Measurements from ENCODE around the gene SSR3.

Gene SSR3

DNA sequence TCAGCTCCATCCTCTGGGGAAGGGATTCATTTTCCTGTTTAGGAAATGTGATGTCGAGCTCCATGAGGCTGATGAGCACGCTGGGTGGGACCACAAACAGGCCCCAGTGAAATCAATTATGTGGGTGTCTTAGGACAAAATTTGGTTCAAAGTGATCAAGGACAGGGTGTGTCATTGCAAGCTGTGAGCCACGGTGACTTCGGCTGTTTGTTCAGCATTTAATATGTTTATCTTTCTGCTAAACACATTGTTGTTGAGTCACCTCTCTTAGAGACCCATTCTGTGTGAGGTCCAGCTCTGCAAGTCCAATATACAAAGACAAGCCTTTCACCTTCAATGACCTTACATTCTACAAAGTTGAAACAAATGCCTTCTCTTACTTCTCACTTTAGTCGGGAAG, 41.3 kb downstream of the SSR3 start:
- no peak for TF ChIP-seq ZNF384 (IDR thresholded peaks at IDR 0.05)
- no peak for TF ChIP-seq SUZ12 (IDR thresholded peaks at IDR 0.05)
- TF ChIP-seq TARDBP (IDR thresholded peaks at IDR 0.05): no peak
- TF ChIP-seq FOXA1 (IDR thresholded peaks at IDR 0.05): no peak
- TF ChIP-seq SP1 (IDR thresholded peaks at IDR 0.05): no peak
- no peak for TF ChIP-seq ARNT (IDR thresholded peaks at IDR 0.05)
- no peak for TF ChIP-seq HDGF (IDR thresholded peaks at IDR 0.05; ENCODE audit: borderline replicate concordance)
- TF ChIP-seq NFRKB (IDR thresholded peaks at IDR 0.05): no peak
- TF ChIP-seq FOXK2 (IDR thresholded peaks at IDR 0.05): no peak
- TF ChIP-seq L3MBTL2 (conservative IDR thresholded peaks at IDR 0.05): no peak
- no peak for TF ChIP-seq BHLHE40 (IDR thresholded peaks at IDR 0.05; ENCODE audit: borderline replicate concordance)
- TF ChIP-seq, protein P1, sequence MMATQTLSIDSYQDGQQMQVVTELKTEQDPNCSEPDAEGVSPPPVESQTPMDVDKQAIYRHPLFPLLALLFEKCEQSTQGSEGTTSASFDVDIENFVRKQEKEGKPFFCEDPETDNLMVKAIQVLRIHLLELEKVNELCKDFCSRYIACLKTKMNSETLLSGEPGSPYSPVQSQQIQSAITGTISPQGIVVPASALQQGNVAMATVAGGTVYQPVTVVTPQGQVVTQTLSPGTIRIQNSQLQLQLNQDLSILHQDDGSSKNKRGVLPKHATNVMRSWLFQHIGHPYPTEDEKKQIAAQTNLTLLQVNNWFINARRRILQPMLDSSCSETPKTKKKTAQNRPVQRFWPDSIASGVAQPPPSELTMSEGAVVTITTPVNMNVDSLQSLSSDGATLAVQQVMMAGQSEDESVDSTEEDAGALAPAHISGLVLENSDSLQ (IDR thresholded peaks at IDR 0.05): no peak
- no peak for TF ChIP-seq LEF1 (IDR thresholded peaks at IDR 0.05; ENCODE audit: borderline replicate concordance)
- TF ChIP-seq CTBP1 (IDR thresholded peaks at IDR 0.05; ENCODE audit: borderline replicate concordance): no peak
- TF ChIP-seq FOXM1 (IDR thresholded peaks at IDR 0.05; ENCODE audit: borderline replicate concordance): no peak
- no peak for TF ChIP-seq ELF4 (IDR thresholded peaks at IDR 0.05)
- POLR2A ChIA-PET: no interaction called here
- CTCF ChIA-PET: interaction anchor here (1.0 kb wide), 1 partner anchor 576 kb away, joined by 3 read pairs; no protein-coding TSS in a partner anchor
- no peak for DNase-seq (ENCODE audit: extremely low spot score)

DNA sequence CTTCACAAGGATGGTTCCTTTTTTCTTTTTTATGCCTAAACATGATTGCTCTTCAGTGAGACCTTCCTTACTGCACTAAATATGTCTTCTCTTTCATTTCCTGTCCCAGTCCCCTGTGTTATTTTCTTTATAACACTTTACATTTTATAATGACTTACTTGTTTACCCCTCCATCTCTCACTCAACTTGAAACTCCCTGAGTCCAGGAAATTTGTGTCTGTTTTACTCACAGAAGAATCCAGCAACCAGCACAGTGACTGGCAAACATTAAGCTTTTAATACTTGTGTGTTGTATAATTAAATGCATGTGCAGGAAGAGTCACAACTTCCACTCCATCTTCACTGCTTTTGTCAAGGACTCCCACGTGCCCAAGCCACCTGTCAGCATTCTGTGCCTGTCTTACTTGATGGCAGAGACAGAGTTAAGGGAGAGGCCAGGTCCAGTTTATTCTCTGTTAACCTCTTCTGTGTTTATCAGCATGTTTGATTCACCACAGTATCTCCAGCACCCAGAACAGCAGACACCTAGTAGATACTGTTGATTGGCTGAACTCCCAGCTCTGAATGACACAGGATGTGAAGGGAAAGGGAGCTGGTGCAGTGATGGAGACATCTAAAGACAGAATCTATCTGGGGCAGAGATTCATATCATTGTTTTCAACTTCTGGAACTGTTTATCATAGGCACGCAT, 42.8 kb downstream of the SSR3 start:
- POLR2A ChIA-PET: no interaction called here
- TF ChIP-seq ARNT (IDR thresholded peaks at IDR 0.05) (no peak), ZNF384 (IDR thresholded peaks at IDR 0.05) (no peak), TARDBP (IDR thresholded peaks at IDR 0.05) (no peak), LEF1 (IDR thresholded peaks at IDR 0.05; ENCODE audit: borderline replicate concordance) (no peak), SUZ12 (IDR thresholded peaks at IDR 0.05) (no peak), HDGF (IDR thresholded peaks at IDR 0.05; ENCODE audit: borderline replicate concordance) (no peak), SP1 (IDR thresholded peaks at IDR 0.05) (no peak), BHLHE40 (IDR thresholded peaks at IDR 0.05; ENCODE audit: borderline replicate concordance) (no peak), FOXA1 (IDR thresholded peaks at IDR 0.05) (no peak), L3MBTL2 (conservative IDR thresholded peaks at IDR 0.05) (no peak), CTBP1 (IDR thresholded peaks at IDR 0.05; ENCODE audit: borderline replicate concordance) (no peak), FOXM1 (IDR thresholded peaks at IDR 0.05; ENCODE audit: borderline replicate concordance) (no peak), ELF4 (IDR thresholded peaks at IDR 0.05) (no peak), FOXK2 (IDR thresholded peaks at IDR 0.05) (no peak), NFRKB (IDR thresholded peaks at IDR 0.05) (no peak)
- TF ChIP-seq, protein P1 (IDR thresholded peaks at IDR 0.05): no peak
- CTCF ChIA-PET: no interaction called here
- no peak for DNase-seq (ENCODE audit: extremely low spot score)

DNA sequence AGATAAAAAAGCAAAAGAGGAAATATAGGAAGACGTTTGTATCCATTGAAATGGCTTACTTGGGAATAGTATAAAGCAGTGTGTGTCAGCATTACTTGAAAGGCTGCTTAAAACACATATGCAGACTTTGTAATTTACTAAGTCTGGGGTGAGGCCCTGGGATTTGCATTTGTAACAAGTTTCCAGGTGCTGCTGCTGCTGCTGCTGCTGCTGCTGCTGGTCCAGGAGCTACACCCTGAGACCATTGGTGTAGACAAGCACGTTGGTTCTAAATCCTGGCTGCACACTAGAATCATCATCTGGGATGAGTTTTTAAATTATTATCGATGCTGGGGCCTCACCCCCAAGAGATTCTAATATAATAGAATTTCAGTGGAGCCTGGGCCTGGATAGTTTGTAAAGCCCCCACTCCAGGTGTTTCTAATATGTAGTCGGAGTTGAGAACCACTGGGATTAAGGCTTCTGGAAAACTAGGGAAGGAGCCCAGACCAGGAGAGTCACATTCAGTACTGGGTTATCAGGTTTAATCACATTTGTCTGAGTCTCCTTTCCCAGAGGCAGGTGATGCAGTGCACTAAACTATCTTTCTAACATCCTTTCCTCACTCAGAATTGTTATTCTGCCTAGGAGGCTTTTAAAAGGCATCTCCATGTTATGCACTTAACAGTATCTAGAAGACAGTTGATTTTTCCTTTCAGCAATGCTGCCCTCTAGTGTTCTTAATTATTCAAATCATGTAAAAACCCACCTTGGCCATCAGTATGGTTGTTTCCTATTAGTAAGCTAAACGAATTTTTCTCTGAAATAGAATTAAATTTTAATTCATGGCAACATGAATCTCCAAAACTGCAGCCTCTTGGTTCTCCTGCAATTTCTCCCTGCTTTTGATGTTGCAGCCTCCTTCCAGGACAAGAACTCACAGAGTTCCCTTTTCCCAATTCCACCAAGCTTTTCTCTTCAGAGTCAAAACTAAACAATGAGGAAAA, 45.4 kb downstream of the SSR3 start:
- no peak for TF ChIP-seq CTBP1 (IDR thresholded peaks at IDR 0.05; ENCODE audit: borderline replicate concordance)
- TF ChIP-seq SUZ12 (IDR thresholded peaks at IDR 0.05): no peak
- TF ChIP-seq, protein P1 (IDR thresholded peaks at IDR 0.05): no peak
- TF ChIP-seq ARNT (IDR thresholded peaks at IDR 0.05): no peak
- TF ChIP-seq FOXK2 (IDR thresholded peaks at IDR 0.05): no peak
- no peak for TF ChIP-seq L3MBTL2 (conservative IDR thresholded peaks at IDR 0.05)
- TF ChIP-seq BHLHE40 (IDR thresholded peaks at IDR 0.05; ENCODE audit: borderline replicate concordance): no peak
- TF ChIP-seq FOXA1 (IDR thresholded peaks at IDR 0.05): no peak
- TF ChIP-seq NFRKB (IDR thresholded peaks at IDR 0.05): no peak
- no peak for TF ChIP-seq ZNF384 (IDR thresholded peaks at IDR 0.05)
- POLR2A ChIA-PET: no interaction called here
- CTCF ChIA-PET: interaction anchor here (0.6 to 2.0 kb wide), 7 partner anchors 16 to 374 kb away, joined by 3 to 8 read pairs (median 4); no protein-coding TSS in a partner anchor
- peak; percentile 56 for DNase-seq (ENCODE audit: extremely low spot score)

DNA sequence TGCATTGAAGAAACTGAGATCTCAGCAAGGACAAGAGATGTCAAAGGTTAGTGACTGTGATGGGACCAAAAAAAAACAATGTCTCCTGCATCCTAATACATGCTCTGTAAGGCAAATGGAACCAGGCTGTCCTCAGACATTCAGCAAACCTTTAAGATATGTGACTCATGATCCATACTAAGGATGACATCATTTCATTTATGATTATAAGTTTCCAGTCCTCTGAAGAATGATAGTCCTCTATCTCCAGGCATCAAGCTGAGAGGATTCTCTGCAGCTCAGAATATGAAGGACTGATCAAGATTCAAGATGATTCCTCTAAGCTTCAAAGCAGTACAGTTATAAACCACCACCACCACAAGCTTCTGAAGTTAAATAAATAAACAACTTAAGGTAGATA, 47.6 kb downstream of the SSR3 start:
- DNase-seq (ENCODE audit: extremely low spot score): no peak
- TF ChIP-seq TARDBP (IDR thresholded peaks at IDR 0.05) (no peak), LEF1 (IDR thresholded peaks at IDR 0.05; ENCODE audit: borderline replicate concordance) (no peak), ARNT (IDR thresholded peaks at IDR 0.05) (no peak)
- ChIA-PET POLR2A (no interaction called here), CTCF (interaction anchor here (0.6 to 1.9 kb wide), 3 partner anchors 176 to 358 kb away, joined by 3 to 6 read pairs (median 4); no protein-coding TSS in a partner anchor)

DNA sequence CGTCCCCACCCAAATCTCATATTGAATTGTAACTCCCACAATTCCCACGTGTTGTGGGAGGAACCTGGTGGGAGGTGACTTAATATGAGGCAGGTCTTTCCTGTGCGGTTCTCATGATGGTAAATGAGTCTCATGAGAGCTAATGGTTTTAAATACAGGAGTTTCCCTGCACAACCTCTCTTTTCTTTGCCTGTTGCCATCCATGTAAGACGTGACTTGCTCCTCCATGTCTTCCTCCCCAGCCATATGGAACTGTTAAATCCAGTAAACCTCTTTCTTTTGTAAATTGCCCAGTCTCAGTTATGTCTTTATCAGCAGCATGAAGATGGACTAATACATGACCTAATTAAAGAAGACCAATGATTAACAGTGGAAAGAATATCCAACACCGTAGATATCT, 56.6 kb downstream of the SSR3 start:
- TF ChIP-seq HDGF (IDR thresholded peaks at IDR 0.05; ENCODE audit: borderline replicate concordance) (no peak), FOXA1 (IDR thresholded peaks at IDR 0.05) (no peak), CTBP1 (IDR thresholded peaks at IDR 0.05; ENCODE audit: borderline replicate concordance) (no peak), ZNF384 (IDR thresholded peaks at IDR 0.05) (no peak), L3MBTL2 (conservative IDR thresholded peaks at IDR 0.05) (no peak), ARNT (IDR thresholded peaks at IDR 0.05) (no peak), BHLHE40 (IDR thresholded peaks at IDR 0.05; ENCODE audit: borderline replicate concordance) (no peak), NFRKB (IDR thresholded peaks at IDR 0.05) (no peak), TARDBP (IDR thresholded peaks at IDR 0.05) (no peak), LEF1 (IDR thresholded peaks at IDR 0.05; ENCODE audit: borderline replicate concordance) (no peak), FOXK2 (IDR thresholded peaks at IDR 0.05) (no peak), SP1 (IDR thresholded peaks at IDR 0.05) (no peak), ELF4 (IDR thresholded peaks at IDR 0.05) (no peak), FOXM1 (IDR thresholded peaks at IDR 0.05; ENCODE audit: borderline replicate concordance) (no peak), SUZ12 (IDR thresholded peaks at IDR 0.05) (no peak)
- TF ChIP-seq, protein P1 (IDR thresholded peaks at IDR 0.05): no peak
- ChIA-PET POLR2A (no interaction called here), CTCF (no interaction called here)
- DNase-seq (ENCODE audit: extremely low spot score): no peak

Measured in HEK293T (cell line).